NB4 (cell line): ENCODE data around the gene PDGFA.

Source experiments
- MYC ChIP-seq: IDR thresholded peaks from 2 replicates; pipeline ENCODE4 v1.6.1; 2011; ENCODE audit warnings: low read depth, low read length
- POLR2A ChIP-seq: IDR thresholded peaks from 2 replicates; pipeline ENCODE4 v1.6.1; 2011; ENCODE audit warnings: mild to moderate bottlenecking; ENCODE audit not compliant: insufficient read length; ENCODE audit errors: extremely low read depth
- TF ChIP-seq, protein P1 (sequence below): IDR thresholded peaks from one replicate; pipeline ENCODE4 v1.5.1; 2012; ENCODE audit warnings: low read depth, low read length
- TF ChIP-seq, protein P2 (sequence below): IDR thresholded peaks from 2 replicates; pipeline ENCODE4 v1.6.1; 2011; ENCODE audit warnings: low read depth, low read length

DNA sequence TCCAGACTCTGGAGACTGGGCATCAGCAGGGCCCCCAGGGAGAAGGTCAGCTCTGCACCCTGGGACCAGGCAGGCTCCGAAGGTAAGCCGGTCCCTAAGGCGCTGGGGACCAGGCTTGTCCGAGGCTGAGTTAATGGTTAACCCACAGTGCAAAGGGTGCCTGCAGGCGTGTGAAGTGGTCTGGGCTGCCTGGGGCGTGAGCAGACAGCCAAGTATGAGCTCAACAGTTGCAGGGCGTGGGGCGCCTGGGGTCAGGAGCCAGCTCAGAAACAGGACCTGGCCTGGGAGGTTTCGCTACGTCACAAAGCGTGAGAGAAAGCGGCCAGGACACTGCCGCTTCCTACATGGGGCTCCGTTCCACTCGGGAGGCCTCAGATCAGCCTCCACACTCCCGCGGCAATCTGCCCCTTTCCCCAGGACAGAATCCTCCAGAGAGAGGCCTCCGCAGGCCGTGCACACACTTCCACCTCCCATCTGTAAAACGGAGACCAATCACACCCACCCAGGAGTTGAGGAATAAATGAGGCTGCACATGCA is 16.0 kb downstream of the PDGFA start:
- TF ChIP-seq POLR2A (no peak), MYC (no peak)
- TF ChIP-seq, protein P1, sequence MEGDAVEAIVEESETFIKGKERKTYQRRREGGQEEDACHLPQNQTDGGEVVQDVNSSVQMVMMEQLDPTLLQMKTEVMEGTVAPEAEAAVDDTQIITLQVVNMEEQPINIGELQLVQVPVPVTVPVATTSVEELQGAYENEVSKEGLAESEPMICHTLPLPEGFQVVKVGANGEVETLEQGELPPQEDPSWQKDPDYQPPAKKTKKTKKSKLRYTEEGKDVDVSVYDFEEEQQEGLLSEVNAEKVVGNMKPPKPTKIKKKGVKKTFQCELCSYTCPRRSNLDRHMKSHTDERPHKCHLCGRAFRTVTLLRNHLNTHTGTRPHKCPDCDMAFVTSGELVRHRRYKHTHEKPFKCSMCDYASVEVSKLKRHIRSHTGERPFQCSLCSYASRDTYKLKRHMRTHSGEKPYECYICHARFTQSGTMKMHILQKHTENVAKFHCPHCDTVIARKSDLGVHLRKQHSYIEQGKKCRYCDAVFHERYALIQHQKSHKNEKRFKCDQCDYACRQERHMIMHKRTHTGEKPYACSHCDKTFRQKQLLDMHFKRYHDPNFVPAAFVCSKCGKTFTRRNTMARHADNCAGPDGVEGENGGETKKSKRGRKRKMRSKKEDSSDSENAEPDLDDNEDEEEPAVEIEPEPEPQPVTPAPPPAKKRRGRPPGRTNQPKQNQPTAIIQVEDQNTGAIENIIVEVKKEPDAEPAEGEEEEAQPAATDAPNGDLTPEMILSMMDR, result no peak
- TF ChIP-seq, protein P2, sequence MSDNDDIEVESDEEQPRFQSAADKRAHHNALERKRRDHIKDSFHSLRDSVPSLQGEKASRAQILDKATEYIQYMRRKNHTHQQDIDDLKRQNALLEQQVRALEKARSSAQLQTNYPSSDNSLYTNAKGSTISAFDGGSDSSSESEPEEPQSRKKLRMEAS, result no peak
